Cerebellar cortex (tissue), 1 donor: ENCODE results near the gene HMCES.
"Not testable (repeated sequence)": the region's sequence is repeated elsewhere in the genome, so short reads cannot be mapped to it uniquely, and the experiment has no call there.

ENCODE experiments used
- DNase-seq: peaks from one replicate; pipeline ENCODE4 v3.0.0-alpha.2; 2015; ENCODE audit warnings: low spot score

HMCES gene

GRCh38 chr3:129347458-129347845 lies 68.8 kb downstream of the HMCES start:
- no peak for DNase-seq

- DNase-seq: no peak
Observed at GRCh38 chr3:129348734-129349133, 70.1 kb downstream of the HMCES start.

- not testable (repeated sequence) for DNase-seq
Observed at GRCh38 chr3:129349169-129349568, 70.5 kb downstream of the HMCES start.

GRCh38 chr3:129349791-129350190 lies 71.1 kb downstream of the HMCES start:
- DNase-seq: no peak

- no peak for DNase-seq
Observed at GRCh38 chr3:129352045-129352444, 73.4 kb downstream of the HMCES start.

GRCh38 chr3:129352650-129353588 lies 74.2 kb downstream of the HMCES start:
- peak; percentile 8 for DNase-seq

GRCh38 chr3:129353589-129353941 lies 74.9 kb downstream of the HMCES start:
- DNase-seq: no peak
